ENCODE measurements around the gene DOCK8.

GRCh38 chr9:373759-374206 is 159.1 kb downstream of the DOCK8 start:
- no peak for TF ChIP-seq CTCF (IDR thresholded peaks at IDR 0.05)
- no peak for TF ChIP-seq POLR2A (IDR thresholded peaks at IDR 0.05)
